DMS79 treated with DMSO at 0.1 percent for 48 hours (cell line): ENCODE measurements around the gene PIK3R3.
A peak's percentile ranks its signal among the peaks of the same experiment; 100 is the strongest.
"Not testable (repeated sequence)": the region's sequence is repeated elsewhere in the genome, so short reads cannot be mapped to it uniquely, and the experiment has no call there.

ENCODE experiments used
- DNase-seq: peaks from one replicate; lab custom pipeline; 2025; lab: John Stamatoyannopoulos, UW

The PIK3R3 gene

GRCh38 chr1:46065405-46065804 lies 67.0 kb downstream of the PIK3R3 start:
- peak; percentile 6 for DNase-seq

GRCh38 chr1:46064708-46065107 lies 67.7 kb downstream of the PIK3R3 start:
- DNase-seq, result no peak

- DNase-seq, result peak; percentile 19
Measured at GRCh38 chr1:46062651-46063319, 69.6 kb downstream of the PIK3R3 start.

- DNase-seq, result no peak
Measured at GRCh38 chr1:46061146-46061545, 71.3 kb downstream of the PIK3R3 start.

- DNase-seq, result no peak
Measured at GRCh38 chr1:46058936-46059335, 73.5 kb downstream of the PIK3R3 start.

GRCh38 chr1:46057781-46058180 lies 74.6 kb downstream of the PIK3R3 start:
- DNase-seq, result no peak

GRCh38 chr1:46057215-46057614 lies 75.2 kb downstream of the PIK3R3 start:
- not testable (repeated sequence) for DNase-seq

- no peak for DNase-seq
Measured at GRCh38 chr1:46056325-46056724, 76.1 kb downstream of the PIK3R3 start.

GRCh38 chr1:46053734-46054133 lies 78.7 kb downstream of the PIK3R3 start:
- DNase-seq, result peak; percentile 97

- DNase-seq, result no peak
Measured at GRCh38 chr1:46044116-46044515, 88.3 kb downstream of the PIK3R3 start.

- peak; percentile 70 for DNase-seq
Measured at GRCh38 chr1:46043458-46044017, 88.9 kb downstream of the PIK3R3 start.

- DNase-seq, result peak; percentile 43
Measured at GRCh38 chr1:46041974-46042373, 90.5 kb downstream of the PIK3R3 start.

- peak; percentile 71 for DNase-seq
Measured at GRCh38 chr1:46041551-46041950, 90.9 kb downstream of the PIK3R3 start.

- peak; percentile 89 for DNase-seq
Measured at GRCh38 chr1:46039571-46040052, 92.8 kb downstream of the PIK3R3 start.

- peak; percentile 80 for DNase-seq
Measured at GRCh38 chr1:46036894-46037839, 95.3 kb downstream of the PIK3R3 start.

- peak; percentile 15 for DNase-seq
Measured at GRCh38 chr1:46034601-46035516, 97.6 kb downstream of the PIK3R3 start.

- DNase-seq, result no peak
Measured at GRCh38 chr1:46030876-46031660, 101.4 kb downstream of the PIK3R3 start.

GRCh38 chr1:46030074-46030870 lies 102.2 kb downstream of the PIK3R3 start:
- DNase-seq, result peak; percentile 27

- no peak for DNase-seq
Measured at GRCh38 chr1:46027788-46028573, 104.4 kb downstream of the PIK3R3 start.
